ENCODE data around the gene CDC42SE2.
"Not testable (repeated sequence)": the region's sequence is repeated elsewhere in the genome, so short reads cannot be mapped to it uniquely, and the experiment has no call there.

Gene CDC42SE2

GRCh38 chr5:131321066-131321465, 57.2 kb downstream of the CDC42SE2 start:
- DNase-seq (ENCODE audit: low read depth): no peak

DNA sequence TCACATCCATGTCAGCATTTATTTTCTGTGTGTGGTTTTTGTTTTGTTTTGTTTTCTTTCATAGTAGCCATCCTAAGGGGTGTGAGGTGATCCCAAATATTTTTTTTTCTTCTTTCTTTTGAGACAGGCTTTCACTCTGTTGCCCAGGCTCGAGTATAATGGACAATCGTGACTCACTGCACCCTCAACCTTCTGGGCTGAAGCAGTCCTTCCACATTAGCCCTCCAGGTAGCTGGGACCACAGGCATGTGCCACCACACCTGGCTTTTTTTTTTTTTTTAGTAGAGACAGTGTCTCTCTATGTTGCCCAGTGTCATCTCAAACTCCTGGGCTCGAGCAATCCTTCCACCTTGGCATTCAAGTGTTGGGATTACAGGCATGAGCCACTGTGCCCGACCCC, 59.1 kb downstream of the CDC42SE2 start:
- no peak for DNase-seq (ENCODE audit: low read depth)

- no peak for DNase-seq (ENCODE audit: low read depth)
These were observed 59.5 kb downstream of the CDC42SE2 start for GRCh38 chr5:131323378-131323777.

DNA sequence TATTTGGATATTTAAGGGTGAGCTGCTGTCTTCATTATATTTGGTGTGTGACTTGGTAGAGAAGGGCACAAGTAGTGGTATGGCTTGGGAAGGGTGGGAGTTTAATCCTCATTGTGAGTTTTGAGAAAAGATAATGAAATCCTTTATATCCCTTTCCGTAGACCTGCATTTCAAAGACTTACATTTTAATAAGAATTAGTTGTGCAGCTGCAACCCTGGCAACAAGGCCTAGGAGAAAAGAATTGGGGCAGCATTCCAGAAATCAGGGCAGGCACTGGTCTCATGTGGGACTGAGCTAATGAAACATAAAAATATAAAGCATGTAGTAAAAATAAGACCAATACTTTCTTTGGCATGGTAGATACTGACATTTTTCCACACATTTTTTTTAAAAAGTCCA, 60.5 kb downstream of the CDC42SE2 start:
- no peak for DNase-seq (ENCODE audit: low read depth)

DNA sequence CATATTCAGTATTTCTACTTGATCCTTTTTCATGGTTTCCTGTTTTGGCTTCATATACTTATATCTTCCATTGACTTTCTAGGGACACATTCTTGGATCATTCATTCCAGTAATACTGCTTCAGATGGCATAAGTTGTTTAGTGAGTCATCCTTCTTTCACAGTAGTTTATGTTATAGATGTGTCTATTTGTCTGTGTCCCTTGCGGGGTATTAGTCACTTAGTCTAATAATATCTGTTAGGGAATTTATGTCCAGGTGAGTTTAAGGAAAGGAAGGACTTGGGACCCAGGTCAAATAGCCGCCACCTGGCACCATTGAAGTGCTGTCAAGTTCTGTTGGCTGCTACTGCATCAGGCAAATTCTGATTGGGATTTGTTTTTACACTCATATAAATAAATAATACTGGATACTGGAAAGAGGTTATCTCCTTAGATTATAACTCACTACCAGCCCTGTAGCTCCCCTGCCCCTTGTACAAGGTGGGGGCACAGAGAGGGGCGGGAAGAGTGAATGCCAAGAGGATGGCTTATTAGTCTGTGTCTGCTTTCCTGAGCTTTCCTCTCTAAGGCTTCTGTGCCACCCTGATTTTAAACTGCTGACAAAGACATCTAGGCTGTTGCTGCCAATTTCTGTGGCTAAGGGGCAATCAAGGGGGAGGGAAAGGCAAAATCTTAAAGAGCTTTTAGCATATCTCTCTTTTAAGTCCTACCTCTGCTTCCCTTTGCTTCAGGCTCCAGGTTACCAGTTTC, 64.9 kb downstream of the CDC42SE2 start:
- DNase-seq (ENCODE audit: low read depth): no peak

DNA sequence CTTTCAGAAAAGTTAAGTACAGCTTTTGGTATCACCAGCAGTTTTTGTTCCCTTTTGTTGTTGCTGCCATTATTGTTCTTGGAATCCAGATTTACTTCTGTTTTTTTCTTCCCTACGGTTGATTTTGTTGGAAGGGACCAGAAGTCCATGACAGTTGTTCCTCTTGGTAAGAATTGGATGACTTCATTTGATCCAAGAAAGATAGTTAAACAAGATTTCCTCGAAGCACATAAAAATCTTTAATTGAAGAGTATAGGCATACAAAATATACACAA, 65.4 kb downstream of the CDC42SE2 start:
- no peak for DNase-seq (ENCODE audit: low read depth)

GRCh38 chr5:131330031-131330430, 66.2 kb downstream of the CDC42SE2 start:
- no peak for DNase-seq (ENCODE audit: low read depth)

DNA sequence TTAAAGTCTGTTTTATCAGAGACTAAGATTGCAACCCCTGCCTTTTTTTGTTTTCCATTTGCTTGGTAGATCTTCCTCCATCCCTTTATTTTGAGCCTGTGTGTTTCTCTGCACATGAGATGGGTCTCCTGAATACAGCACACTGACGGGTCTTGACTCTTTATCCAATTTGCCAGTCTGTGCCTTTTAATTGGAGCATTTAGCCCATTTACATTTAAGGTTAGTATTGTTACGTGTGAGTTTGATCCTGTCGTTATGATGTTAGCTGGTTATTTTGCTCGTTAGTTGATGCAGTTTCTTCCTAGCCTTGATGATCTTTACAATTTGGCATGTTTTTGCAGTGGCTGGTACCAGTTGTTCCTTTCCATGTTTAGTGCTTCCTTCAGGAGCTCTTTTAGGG, 71.9 kb downstream of the CDC42SE2 start:
- not testable (repeated sequence) for DNase-seq (ENCODE audit: low read depth)

GRCh38 chr5:131336801-131337200, 72.9 kb downstream of the CDC42SE2 start:
- not testable (repeated sequence) for DNase-seq (ENCODE audit: low read depth)

GRCh38 chr5:131337240-131338050, 73.6 kb downstream of the CDC42SE2 start:
- not testable (repeated sequence) for DNase-seq (ENCODE audit: low read depth)

GRCh38 chr5:131338051-131338453, 74.2 kb downstream of the CDC42SE2 start:
- DNase-seq (ENCODE audit: low read depth): no peak

DNA sequence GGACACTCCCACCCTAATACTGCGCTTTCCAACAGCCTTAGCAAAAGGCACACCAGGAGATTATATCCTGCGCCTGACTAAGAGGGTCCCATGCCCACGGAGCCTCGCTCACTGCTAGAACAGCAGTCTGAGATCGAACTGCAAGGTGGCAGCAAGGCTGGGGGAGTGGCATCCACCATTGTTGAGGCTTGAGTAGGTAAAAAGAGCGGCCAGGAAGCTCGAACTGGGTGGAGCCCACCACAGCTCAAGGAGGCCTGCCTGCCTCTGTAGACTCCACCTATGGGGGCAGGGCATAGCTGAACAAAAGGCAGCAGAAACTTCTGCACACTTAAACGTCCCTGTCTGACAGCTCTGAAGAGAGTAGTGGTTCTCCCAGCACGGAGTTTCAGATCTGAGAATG, 80.4 kb downstream of the CDC42SE2 start:
- not testable (repeated sequence) for DNase-seq (ENCODE audit: low read depth)

- DNase-seq (ENCODE audit: low read depth): not testable (repeated sequence)
These were observed 82.4 kb downstream of the CDC42SE2 start for GRCh38 chr5:131346204-131346603.

GRCh38 chr5:131353991-131354390, 90.1 kb downstream of the CDC42SE2 start:
- DNase-seq (ENCODE audit: low read depth): no peak

- no peak for DNase-seq (ENCODE audit: low read depth)
These were observed 92.2 kb downstream of the CDC42SE2 start for GRCh38 chr5:131355971-131356528.

DNA sequence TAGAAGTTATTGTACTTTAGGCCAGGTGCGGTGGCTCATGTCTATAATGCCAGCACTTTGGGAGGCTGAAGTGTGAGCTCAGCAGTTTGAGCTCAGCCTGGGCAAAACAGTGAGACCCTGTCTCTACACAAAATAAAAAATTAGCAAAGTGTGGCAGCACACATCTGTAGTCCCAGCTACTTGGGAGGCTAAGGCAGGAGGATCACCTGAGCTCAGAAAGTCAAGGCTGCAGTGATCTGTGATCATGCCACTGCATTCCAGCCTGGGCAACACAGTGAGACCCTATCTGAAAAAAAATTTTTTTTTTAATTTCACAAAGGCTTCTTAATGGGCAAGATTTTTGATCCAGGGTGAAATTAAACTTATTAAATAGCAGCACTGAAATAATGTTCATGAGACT, 92.8 kb downstream of the CDC42SE2 start:
- DNase-seq (ENCODE audit: low read depth): no peak

GRCh38 chr5:131357739-131358561, 94.1 kb downstream of the CDC42SE2 start:
- no peak for DNase-seq (ENCODE audit: low read depth)

- DNase-seq (ENCODE audit: low read depth): no peak
These were observed 97.9 kb downstream of the CDC42SE2 start for GRCh38 chr5:131361677-131362315.

- no peak for DNase-seq (ENCODE audit: low read depth)
These were observed 100.1 kb downstream of the CDC42SE2 start for GRCh38 chr5:131363811-131364506.

DNA sequence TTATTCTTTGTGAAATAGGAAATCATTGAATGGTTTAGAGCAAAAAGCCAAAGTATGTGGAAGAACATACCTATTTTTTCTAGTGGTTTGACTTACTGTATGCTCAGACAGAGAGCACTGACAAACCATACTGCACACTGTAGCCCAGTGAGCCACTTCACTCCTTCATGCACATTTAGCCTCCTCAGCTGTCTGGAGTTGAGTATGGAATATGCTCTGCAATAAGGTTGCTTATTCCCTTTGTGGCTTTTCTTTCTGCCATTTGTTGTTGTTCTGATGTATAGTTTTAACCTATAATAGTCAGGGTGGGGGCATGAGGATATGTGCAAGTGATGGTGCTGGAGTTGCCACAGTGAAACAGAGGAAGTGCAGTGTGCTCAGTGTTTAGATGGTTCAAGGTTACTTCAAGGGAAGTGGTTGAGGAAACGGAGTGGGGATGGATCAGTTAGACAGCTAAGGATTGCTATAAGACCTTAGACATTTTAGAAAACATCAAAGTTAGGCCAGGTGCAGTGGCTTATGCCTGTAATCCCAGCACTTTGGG, 100.7 kb downstream of the CDC42SE2 start:
- DNase-seq (ENCODE audit: low read depth): no peak

GRCh38 chr5:131366428-131366827, 102.6 kb downstream of the CDC42SE2 start:
- no peak for DNase-seq (ENCODE audit: low read depth)
